Measurements from ENCODE around the gene THSD8.

Gene THSD8

DNA sequence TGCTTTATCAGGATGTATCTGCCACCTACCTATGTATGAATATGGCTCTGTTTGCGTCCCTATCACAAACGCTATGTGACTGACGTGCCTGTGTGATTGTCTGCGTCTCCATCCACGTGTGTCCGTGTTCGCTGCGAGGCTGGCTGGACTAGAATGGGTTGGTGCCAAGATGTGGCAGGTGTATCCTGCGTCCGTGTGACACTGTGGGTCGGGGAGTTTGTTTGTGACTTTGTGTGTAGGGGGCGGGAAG lies 19.8 kb upstream of the THSD8 start:
- peak overlapping the region; percentile 86 for H3K9ac ChIP-seq (ENCODE audit: insufficient read length, low read depth)
- peaks cover 26% of the 10 kb centered on the region for H3K4me1 ChIP-seq (ENCODE audit: insufficient read depth, insufficient read length)
- no peaks in the 10 kb centered on the region for H3K9me3 ChIP-seq (ENCODE audit: insufficient read depth, low read length)
- peaks cover 3% of the 10 kb centered on the region for H3K27me3 ChIP-seq (ENCODE audit: insufficient read depth, insufficient read length)
- peak overlapping the region; percentile 59 for H3K4me3 ChIP-seq (ENCODE audit: insufficient read length, low read depth)
- no peak for TF ChIP-seq SUZ12 (IDR thresholded peaks at IDR 0.05; ENCODE audit: extremely low read depth, insufficient read depth, insufficient read length)
- no peak for TF ChIP-seq YY1 (IDR thresholded peaks at IDR 0.05; ENCODE audit: insufficient read depth, insufficient read length)
- no peak for TF ChIP-seq ZNF274 (IDR thresholded peaks at IDR 0.05; ENCODE audit: low read depth, low read length)
- no peak for DNase-seq (ENCODE audit: low read depth, low spot score)
- H3K36me3 ChIP-seq (ENCODE audit: insufficient read depth, insufficient read length, low read length): no peaks in the 10 kb centered on the region

DNA sequence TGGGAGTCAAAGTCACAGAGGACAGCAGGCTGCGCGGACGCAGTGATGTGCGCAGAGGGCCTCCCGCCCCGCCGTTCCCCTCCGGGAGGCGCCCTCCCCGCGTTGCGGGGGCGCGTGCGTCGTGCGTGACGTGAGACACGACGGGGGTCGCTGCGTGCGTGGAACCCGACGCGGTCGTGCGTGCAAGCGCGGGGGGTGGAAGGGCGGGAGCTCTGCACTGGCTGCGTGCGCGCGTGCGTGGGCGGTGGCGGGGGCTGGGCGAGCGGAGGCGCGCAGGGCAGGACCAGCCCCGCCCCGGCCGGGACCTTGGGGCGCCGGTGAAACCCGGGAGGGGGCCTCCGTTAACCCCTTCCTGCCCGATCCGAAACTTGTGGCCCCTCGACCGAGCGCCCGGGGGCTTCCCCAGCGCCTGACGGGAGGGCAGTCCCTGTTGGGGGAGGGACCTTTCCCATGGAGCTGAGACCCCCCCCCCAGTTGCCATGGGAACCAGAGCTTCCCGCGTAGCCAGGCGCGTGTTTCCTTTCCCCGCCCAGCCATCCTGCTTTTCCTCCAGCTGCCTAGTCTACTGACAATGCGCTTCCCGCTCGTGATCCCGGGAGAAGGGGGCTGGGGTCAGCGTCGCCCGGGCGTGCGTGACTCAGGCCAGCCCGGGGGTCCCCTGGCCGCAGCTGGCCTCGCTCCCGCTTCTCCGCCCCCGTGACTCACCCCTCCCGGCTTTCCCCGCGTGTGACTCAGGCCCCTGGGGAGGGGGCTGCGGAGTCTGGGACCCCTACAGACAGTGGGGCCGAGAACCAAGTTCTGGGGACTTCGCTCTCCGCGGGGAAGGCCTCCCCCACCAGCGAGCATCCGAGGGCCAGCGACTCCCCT lies 19.2 kb upstream of the THSD8 start:
- Histone ChIP-seq H3K27me3 (ENCODE audit: insufficient read depth, insufficient read length) (peaks cover 3% of the 10 kb centered on the region), H3K9ac (ENCODE audit: insufficient read length, low read depth) (peak overlapping the region; percentile 86), H3K9me3 (ENCODE audit: insufficient read depth, low read length) (no peaks in the 10 kb centered on the region), H3K4me1 (ENCODE audit: insufficient read depth, insufficient read length) (peaks cover 23% of the 10 kb centered on the region), H3K36me3 (ENCODE audit: insufficient read depth, insufficient read length, low read length) (no peaks in the 10 kb centered on the region), H3K4me3 (ENCODE audit: insufficient read length, low read depth) (peak overlapping the region; percentile 59)
- DNase-seq (ENCODE audit: low read depth, low spot score): no peak
- no peak for TF ChIP-seq ZNF274 (IDR thresholded peaks at IDR 0.05; ENCODE audit: low read depth, low read length)
- TF ChIP-seq SUZ12 (IDR thresholded peaks at IDR 0.05; ENCODE audit: extremely low read depth, insufficient read depth, insufficient read length): no peak
- TF ChIP-seq YY1 (IDR thresholded peaks at IDR 0.05; ENCODE audit: insufficient read depth, insufficient read length): no peak

DNA sequence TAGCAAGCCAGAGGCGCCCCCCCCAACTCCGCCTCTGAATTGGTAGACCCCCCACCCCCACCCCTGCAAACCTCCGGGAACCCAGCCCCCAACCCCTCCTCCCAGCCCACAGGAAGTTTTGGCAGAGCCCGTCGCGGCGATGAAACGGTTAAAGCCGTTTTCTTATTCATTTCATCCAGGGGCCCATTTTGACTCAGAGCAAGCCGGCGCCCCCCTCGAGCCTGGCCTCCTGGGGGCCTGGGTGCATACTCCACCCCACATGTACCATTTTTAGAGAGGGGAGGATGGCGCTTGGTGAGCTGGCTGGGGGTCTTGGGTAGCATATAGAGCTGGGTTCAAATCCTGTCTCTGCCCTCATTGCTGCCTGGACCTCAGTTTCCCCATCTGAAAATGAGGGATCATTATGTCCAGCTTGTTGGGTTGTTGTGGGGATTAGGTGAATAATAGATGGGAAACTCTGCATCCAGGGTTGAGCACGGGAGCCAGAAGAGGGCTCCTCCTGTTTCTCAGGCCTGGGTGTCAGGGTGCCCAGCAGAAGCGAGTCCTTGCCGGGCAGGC lies 18.5 kb upstream of the THSD8 start:
- no peak for DNase-seq (ENCODE audit: low read depth, low spot score)
- H3K9ac ChIP-seq (ENCODE audit: insufficient read length, low read depth): peak overlapping the region; percentile 86

DNA sequence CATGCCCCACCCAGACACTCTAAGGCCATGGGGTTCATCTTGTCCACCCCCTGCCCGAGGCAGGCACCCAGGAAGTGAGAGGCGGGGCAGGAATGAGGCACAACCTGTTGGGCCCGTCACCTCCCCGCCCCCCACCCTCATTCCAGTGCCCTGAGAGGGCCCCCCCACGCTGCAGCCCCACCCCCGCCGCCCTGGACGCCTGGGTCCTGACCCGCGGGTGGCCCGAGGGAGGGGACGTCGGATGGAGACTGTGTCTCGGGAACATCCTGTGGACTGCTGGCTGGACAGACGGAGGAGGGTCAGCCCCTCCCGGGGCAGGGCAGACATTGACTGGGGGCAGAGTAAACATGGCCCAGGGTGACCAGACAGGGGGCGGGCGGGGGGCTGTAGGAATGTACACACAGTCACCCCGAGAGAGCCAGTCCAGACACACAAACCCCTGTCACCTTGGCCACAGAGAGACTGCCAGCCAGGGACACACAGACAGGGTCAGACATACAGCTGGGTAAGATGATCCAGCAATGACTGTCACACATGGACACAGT lies 17.9 kb upstream of the THSD8 start:
- no peak for TF ChIP-seq ZNF274 (IDR thresholded peaks at IDR 0.05; ENCODE audit: low read depth, low read length)
- TF ChIP-seq YY1 (IDR thresholded peaks at IDR 0.05; ENCODE audit: insufficient read depth, insufficient read length): no peak
- no peak for TF ChIP-seq SUZ12 (IDR thresholded peaks at IDR 0.05; ENCODE audit: extremely low read depth, insufficient read depth, insufficient read length)
- DNase-seq (ENCODE audit: low read depth, low spot score): no peak
- Histone ChIP-seq H3K27me3 (ENCODE audit: insufficient read depth, insufficient read length) (no peaks in the 10 kb centered on the region), H3K36me3 (ENCODE audit: insufficient read depth, insufficient read length, low read length) (no peaks in the 10 kb centered on the region), H3K9me3 (ENCODE audit: insufficient read depth, low read length) (no peaks in the 10 kb centered on the region), H3K4me3 (ENCODE audit: insufficient read length, low read depth) (no peak overlapping the region), H3K4me1 (ENCODE audit: insufficient read depth, insufficient read length) (peaks cover 28% of the 10 kb centered on the region), H3K9ac (ENCODE audit: insufficient read length, low read depth) (peak overlapping the region; percentile 65)

More for the DNA sequence above, 18.5 kb upstream of the THSD8 start:
- H3K4me1 ChIP-seq (ENCODE audit: insufficient read depth, insufficient read length): peaks cover 25% of the 10 kb centered on the region
- H3K36me3 ChIP-seq (ENCODE audit: insufficient read depth, insufficient read length, low read length): no peaks in the 10 kb centered on the region
- no peaks in the 10 kb centered on the region for H3K9me3 ChIP-seq (ENCODE audit: insufficient read depth, low read length)
- peaks cover under 1% of the 10 kb centered on the region for H3K27me3 ChIP-seq (ENCODE audit: insufficient read depth, insufficient read length)
- TF ChIP-seq ZNF274 (IDR thresholded peaks at IDR 0.05; ENCODE audit: low read depth, low read length) (no peak), YY1 (IDR thresholded peaks at IDR 0.05; ENCODE audit: insufficient read depth, insufficient read length) (no peak), SUZ12 (IDR thresholded peaks at IDR 0.05; ENCODE audit: extremely low read depth, insufficient read depth, insufficient read length) (no peak)
- peak overlapping the region; percentile 59 for H3K4me3 ChIP-seq (ENCODE audit: insufficient read length, low read depth)

DNA sequence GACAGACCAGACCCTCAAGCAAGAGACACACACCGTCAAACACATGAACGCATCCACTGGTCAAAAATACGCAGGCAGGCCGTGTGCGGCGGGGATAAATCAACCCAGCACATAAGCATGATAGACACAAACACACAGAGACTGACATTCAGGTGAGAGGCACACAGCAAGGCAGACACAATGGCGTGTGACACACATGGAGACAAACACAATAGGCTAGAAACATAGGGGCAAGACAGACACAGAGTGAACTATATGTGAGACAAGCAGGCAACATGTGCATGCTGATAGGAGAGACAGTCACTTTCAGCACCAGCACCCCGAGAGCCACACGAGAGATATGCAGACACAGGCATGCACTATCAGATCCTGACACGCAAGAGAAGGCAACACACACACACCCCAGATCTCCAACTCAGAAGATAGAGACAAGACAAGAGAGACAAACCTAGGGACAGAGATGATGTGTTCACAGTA lies 17.4 kb upstream of the THSD8 start:
- DNase-seq (ENCODE audit: low read depth, low spot score): no peak
- peaks cover 30% of the 10 kb centered on the region for H3K4me1 ChIP-seq (ENCODE audit: insufficient read depth, insufficient read length)
- H3K4me3 ChIP-seq (ENCODE audit: insufficient read length, low read depth): no peak overlapping the region
- no peaks in the 10 kb centered on the region for H3K27me3 ChIP-seq (ENCODE audit: insufficient read depth, insufficient read length)
- TF ChIP-seq ZNF274 (IDR thresholded peaks at IDR 0.05; ENCODE audit: low read depth, low read length) (no peak), YY1 (IDR thresholded peaks at IDR 0.05; ENCODE audit: insufficient read depth, insufficient read length) (no peak), SUZ12 (IDR thresholded peaks at IDR 0.05; ENCODE audit: extremely low read depth, insufficient read depth, insufficient read length) (no peak)
- H3K36me3 ChIP-seq (ENCODE audit: insufficient read depth, insufficient read length, low read length): no peaks in the 10 kb centered on the region
- no peaks in the 10 kb centered on the region for H3K9me3 ChIP-seq (ENCODE audit: insufficient read depth, low read length)
- peak overlapping the region; percentile 13 for H3K9ac ChIP-seq (ENCODE audit: insufficient read length, low read depth)

DNA sequence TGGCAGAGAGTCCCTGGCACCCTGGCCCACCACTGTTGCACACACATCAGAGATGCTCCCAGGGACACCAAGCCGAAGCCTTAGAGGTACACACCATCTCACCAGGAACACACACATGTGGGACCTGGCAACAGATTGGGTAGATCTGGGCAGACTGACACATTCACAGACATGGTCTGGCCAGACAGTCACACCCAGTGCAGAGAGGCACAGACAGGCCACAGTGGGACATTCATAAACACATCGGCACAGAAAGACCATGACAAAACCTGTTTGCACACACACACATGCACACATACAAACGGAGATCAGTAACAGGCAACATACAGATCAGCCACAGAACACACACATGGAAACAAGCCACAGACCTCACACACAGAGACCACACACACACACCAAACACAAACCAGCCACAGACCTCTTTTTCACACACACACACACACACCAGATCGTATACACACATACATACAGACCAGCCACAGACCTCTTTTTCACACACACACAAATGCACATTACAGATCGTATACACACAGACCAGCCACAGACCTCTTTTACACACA lies 16.9 kb upstream of the THSD8 start:
- no peak for DNase-seq (ENCODE audit: low read depth, low spot score)
- Histone ChIP-seq H3K9ac (ENCODE audit: insufficient read length, low read depth) (peak overlapping the region; percentile 13), H3K4me3 (ENCODE audit: insufficient read length, low read depth) (no peak overlapping the region), H3K9me3 (ENCODE audit: insufficient read depth, low read length) (no peaks in the 10 kb centered on the region), H3K27me3 (ENCODE audit: insufficient read depth, insufficient read length) (no peaks in the 10 kb centered on the region), H3K36me3 (ENCODE audit: insufficient read depth, insufficient read length, low read length) (no peaks in the 10 kb centered on the region), H3K4me1 (ENCODE audit: insufficient read depth, insufficient read length) (peaks cover 30% of the 10 kb centered on the region)
- TF ChIP-seq YY1 (IDR thresholded peaks at IDR 0.05; ENCODE audit: insufficient read depth, insufficient read length) (no peak), ZNF274 (IDR thresholded peaks at IDR 0.05; ENCODE audit: low read depth, low read length) (no peak), SUZ12 (IDR thresholded peaks at IDR 0.05; ENCODE audit: extremely low read depth, insufficient read depth, insufficient read length) (no peak)
